ENCODE results near the gene HNF1B.

HNF1B gene

DNA sequence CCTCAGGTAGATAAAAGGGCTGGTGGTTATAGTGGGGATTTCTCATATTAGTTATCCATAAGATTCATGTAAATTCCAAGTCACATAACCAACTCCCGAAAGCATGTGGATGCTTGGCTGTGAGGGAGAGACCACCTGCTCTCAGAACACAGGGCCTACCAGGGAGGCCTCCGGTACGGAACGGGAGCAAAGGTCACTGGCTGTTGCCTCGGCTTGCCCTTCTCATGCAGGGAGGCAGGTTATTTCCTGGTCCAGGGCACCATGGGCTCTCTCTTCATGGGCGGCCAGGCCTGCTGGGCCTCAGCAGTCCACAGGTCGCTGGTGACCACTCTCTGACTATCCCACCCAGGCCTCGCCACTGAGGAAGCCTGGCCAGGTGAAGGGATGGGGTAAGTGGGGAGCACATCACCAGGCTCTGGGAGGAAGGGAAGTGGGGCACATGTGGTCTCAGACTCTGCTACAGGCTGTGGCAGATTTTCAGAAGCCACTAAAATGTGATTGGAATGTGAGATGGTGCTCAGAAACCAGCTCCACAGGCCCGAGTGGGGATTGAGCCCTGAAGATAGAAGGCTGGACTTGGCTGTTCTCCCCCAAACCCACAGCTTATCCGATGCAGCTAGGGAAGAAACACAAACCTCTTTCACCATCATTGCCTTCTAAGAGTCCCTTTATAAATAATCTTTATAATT lies 45.4 kb downstream of the HNF1B start:
- H3K4me3 ChIP-seq (ENCODE audit: low read depth, low read length), result no peak overlapping the region
- TF ChIP-seq, protein P1, sequence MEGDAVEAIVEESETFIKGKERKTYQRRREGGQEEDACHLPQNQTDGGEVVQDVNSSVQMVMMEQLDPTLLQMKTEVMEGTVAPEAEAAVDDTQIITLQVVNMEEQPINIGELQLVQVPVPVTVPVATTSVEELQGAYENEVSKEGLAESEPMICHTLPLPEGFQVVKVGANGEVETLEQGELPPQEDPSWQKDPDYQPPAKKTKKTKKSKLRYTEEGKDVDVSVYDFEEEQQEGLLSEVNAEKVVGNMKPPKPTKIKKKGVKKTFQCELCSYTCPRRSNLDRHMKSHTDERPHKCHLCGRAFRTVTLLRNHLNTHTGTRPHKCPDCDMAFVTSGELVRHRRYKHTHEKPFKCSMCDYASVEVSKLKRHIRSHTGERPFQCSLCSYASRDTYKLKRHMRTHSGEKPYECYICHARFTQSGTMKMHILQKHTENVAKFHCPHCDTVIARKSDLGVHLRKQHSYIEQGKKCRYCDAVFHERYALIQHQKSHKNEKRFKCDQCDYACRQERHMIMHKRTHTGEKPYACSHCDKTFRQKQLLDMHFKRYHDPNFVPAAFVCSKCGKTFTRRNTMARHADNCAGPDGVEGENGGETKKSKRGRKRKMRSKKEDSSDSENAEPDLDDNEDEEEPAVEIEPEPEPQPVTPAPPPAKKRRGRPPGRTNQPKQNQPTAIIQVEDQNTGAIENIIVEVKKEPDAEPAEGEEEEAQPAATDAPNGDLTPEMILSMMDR (IDR thresholded peaks at IDR 0.05; ENCODE audit: borderline replicate concordance, insufficient read depth, low read depth, low read length), result no peak

DNA sequence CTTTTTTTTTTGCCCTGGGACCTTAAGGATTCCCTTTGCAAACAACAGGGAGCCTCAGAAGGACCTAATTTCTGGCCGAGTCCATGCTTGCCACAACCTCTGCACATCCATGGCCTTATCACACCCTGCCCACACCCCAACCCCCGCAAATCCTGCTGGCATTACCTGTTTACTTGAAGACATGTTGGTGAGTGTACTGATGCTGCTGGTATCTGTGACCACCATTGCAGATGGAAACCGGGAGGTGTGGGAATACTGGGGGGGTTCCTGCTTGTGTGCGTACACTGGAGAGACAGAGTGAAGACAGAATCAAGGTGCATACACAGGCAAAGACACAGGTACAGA lies 46.0 kb downstream of the HNF1B start:
- no peak overlapping the region for H3K4me3 ChIP-seq (ENCODE audit: low read depth, low read length)
- TF ChIP-seq, protein P1 (IDR thresholded peaks at IDR 0.05; ENCODE audit: borderline replicate concordance, insufficient read depth, low read depth, low read length), result no peak

DNA sequence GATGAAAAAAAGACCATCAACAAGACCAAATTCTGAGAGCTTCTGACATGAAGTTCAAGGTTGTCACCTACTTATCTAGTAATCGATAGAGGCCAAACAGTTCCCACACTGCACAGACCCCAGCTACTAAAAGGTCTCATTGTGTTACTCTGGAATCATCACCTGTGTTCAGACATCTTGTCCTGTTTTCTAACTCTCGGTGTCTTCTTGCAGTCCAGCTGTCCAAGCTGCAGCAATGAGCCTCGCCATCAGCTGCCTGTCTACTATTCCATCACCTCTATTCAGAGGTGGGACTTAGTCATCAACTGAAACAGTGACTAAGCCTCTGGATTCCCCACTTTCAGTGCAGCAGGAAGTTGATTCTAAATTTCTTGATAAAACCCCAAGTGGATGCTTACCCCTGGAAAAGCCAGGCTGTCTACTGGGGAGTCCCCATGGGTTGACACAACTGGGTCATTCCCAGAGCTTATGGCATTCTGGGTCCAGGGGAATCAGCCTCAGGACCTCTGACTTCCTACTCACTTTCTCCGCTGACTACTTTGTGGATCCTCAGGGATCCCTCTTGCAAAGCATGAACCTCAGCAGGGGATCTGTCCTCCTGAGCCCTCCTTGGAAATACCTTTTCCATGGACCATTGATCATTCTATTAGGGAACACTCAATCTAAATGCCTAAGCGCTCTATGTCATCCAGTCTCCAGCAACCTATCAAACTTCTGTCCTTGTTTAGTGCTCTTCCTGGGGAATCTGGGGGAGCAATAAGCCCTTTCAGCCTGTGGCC lies 46.5 kb downstream of the HNF1B start:
- TF ChIP-seq, protein P1 (IDR thresholded peaks at IDR 0.05; ENCODE audit: borderline replicate concordance, insufficient read depth, low read depth, low read length), result no peak
- no peak overlapping the region for H3K4me3 ChIP-seq (ENCODE audit: low read depth, low read length)

DNA sequence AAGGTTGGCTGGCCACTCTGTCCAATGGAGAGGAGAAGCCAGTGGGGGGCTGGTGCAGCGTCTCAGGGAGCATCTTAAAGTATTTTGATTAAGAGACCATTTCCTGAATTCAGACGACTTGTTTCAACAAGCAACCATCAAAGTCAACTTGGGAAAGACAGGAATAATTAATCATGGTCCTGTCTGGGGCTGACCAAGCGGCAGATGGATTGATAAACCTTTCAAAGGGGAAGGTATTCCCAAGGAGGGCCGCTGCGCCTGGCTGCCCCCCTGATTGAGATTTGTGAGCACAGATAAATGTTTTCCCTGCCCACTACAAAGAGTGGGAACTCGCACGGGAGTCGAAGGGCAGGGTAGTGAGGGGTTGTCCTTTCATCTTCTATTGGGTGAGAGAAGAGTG lies 47.5 kb downstream of the HNF1B start:
- TF ChIP-seq, protein P1 (IDR thresholded peaks at IDR 0.05; ENCODE audit: borderline replicate concordance, insufficient read depth, low read depth, low read length), result no peak
- H3K4me3 ChIP-seq (ENCODE audit: low read depth, low read length), result no peak overlapping the region

DNA sequence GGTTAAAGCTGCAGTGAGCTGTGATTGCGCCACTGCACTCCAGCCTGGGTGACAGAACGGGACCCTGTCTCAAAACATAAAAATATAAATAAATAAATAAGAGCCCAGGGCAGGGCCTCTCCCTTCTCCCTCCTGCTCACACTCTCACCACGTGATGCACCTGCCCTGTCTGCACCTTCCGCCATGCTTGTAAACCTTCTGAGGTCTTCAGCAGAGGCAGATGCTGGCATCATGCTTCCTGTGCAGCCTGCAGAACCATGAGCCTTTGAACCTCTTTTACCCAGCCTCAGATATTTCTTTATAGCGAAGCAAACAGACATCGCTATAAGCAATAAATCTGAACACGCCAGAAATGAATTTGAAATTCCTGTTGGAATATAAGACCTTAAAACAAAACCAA lies 48.5 kb downstream of the HNF1B start:
- no peak overlapping the region for H3K4me3 ChIP-seq (ENCODE audit: low read depth, low read length)
- TF ChIP-seq, protein P1 (IDR thresholded peaks at IDR 0.05; ENCODE audit: borderline replicate concordance, insufficient read depth, low read depth, low read length), result no peak

DNA sequence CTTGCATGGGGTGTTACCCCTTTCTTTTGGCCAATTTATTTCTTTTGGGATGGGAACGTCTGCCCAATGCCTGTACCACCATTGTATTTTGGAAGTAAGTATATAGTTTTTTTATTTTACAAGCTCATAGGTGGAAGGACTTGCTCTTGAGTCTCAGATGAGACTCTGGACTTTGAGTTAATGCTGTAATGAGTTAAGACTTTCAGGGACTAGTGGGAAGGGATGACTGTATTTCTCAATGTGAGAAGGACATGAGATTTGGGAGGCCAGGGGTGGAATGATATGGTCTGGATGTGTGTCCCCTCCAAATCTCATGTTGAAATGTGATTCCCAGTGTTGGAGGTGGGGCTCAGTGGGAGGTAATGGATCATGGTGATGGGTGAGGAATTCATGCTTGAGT lies 49.1 kb downstream of the HNF1B start:
- no peak overlapping the region for H3K4me3 ChIP-seq (ENCODE audit: low read depth, low read length)
- TF ChIP-seq, protein P1 (IDR thresholded peaks at IDR 0.05; ENCODE audit: borderline replicate concordance, insufficient read depth, low read depth, low read length), result no peak

DNA sequence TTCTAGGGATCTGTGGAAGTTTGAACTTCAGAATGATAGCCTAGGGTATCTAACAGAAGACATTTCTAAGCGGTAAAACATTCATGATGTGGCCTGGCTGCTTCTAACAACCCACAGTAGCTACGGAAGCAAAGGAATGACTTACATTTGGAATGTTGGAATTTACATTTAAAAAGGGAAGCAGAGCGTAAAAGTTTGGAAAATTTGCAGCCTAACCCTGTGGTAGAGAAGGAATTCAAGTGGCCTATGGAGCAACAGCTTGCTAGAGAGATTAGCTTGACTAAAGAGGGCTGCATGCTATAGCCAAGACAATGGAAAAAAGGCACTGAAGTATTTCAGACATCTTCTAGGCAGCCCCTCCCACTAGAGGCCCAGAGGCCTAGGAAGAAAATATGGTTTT lies 50.1 kb downstream of the HNF1B start:
- TF ChIP-seq, protein P1 (IDR thresholded peaks at IDR 0.05; ENCODE audit: borderline replicate concordance, insufficient read depth, low read depth, low read length), result no peak
- no peak overlapping the region for H3K4me3 ChIP-seq (ENCODE audit: low read depth, low read length)
